Measurements from ENCODE around the gene MITD1. TPM values are rescaled to one million over a fixed set of nuclear protein-coding genes. Genes with fewer than 3 reads are reported as not detected.

The MITD1 gene
- total RNA-seq, 1 experiment from 2014 or later = 19.1 TPM

DNA sequence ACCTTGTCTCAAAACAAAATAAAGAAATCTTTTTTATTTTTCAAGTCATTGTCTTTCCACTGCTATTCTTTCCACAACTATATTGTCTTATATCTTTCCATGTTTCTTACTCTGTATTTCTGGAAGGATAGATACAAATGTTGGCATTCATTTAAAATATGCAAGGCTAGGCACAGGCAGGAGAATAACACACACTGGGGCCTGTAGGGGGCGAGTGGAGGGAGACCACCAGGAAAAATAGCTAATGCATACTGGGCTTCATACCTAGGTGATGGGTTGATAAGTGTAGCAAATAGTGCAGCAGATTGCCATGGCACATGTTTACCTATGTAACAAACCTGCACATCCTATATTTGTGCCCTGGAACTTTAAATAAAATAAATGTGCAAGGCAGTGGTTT is 9.7 kb upstream of the MITD1 start:
- intact Hi-C loops (cut with micrococcal nuclease) = no loop called here
- Mint-ChIP-seq H3K4me3 (ENCODE audit: unreplicated experiment) (no peak overlapping the region), H3K9me3 (ENCODE audit: unreplicated experiment) (no peaks in the 10 kb centered on the region), H3K27ac (ENCODE audit: low read depth, unreplicated experiment) (no peak overlapping the region), H3K4me1 (ENCODE audit: insufficient read depth, unreplicated experiment) (peaks cover 6% of the 10 kb centered on the region), H3K27me3 (ENCODE audit: insufficient read depth, unreplicated experiment) (no peaks in the 10 kb centered on the region), H3K36me3 (ENCODE audit: insufficient read depth, unreplicated experiment) (peaks cover 80% of the 10 kb centered on the region)
- ChIA-PET POLR2A (no interaction called here), CTCF (no interaction called here)
- DNase-seq (ENCODE audit: unreplicated experiment) = no peak
- TF ChIP-seq, protein P1, sequence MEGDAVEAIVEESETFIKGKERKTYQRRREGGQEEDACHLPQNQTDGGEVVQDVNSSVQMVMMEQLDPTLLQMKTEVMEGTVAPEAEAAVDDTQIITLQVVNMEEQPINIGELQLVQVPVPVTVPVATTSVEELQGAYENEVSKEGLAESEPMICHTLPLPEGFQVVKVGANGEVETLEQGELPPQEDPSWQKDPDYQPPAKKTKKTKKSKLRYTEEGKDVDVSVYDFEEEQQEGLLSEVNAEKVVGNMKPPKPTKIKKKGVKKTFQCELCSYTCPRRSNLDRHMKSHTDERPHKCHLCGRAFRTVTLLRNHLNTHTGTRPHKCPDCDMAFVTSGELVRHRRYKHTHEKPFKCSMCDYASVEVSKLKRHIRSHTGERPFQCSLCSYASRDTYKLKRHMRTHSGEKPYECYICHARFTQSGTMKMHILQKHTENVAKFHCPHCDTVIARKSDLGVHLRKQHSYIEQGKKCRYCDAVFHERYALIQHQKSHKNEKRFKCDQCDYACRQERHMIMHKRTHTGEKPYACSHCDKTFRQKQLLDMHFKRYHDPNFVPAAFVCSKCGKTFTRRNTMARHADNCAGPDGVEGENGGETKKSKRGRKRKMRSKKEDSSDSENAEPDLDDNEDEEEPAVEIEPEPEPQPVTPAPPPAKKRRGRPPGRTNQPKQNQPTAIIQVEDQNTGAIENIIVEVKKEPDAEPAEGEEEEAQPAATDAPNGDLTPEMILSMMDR (IDR thresholded peaks at IDR 0.05; ENCODE audit: unreplicated experiment) = no peak
- BruUV-seq (replicated peaks) = no TSS peak

DNA sequence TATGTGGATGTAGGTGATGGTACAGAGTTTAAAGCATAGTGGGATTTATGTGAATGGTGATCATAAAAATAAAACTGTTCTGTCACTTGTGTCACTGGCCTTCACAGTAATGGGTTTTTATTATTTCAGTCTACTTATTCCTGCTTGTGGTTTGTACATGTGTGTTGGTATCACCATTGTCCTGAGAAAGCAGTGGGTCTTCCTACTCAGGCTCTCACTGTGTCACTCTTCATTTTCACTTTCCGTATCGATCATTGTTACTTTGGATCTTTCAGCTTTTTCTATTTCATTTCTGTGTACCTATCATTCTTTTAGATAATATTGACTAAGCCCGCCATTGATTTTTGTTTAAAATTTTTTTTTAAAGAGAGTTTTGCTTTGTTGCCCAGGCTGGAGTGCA is 7.5 kb upstream of the MITD1 start:
- ChIA-PET CTCF (no interaction called here), POLR2A (interaction anchor here (3.1 kb wide), 1 partner anchor 148 kb away, joined by 14 read pairs; the partner anchor contains the start of genes EIF5B and TXNDC9)
- peaks cover 6% of the 10 kb centered on the region for H3K4me1 Mint-ChIP-seq (ENCODE audit: insufficient read depth, unreplicated experiment)
- no peaks in the 10 kb centered on the region for H3K27me3 Mint-ChIP-seq (ENCODE audit: insufficient read depth, unreplicated experiment)
- no peaks in the 10 kb centered on the region for H3K9me3 Mint-ChIP-seq (ENCODE audit: unreplicated experiment)
- no TSS peak for BruUV-seq (replicated peaks)
- TF ChIP-seq, protein P1 (IDR thresholded peaks at IDR 0.05; ENCODE audit: unreplicated experiment) = no peak
- H3K27ac Mint-ChIP-seq (ENCODE audit: low read depth, unreplicated experiment) = no peak overlapping the region
- intact Hi-C loops (cut with micrococcal nuclease) = no loop called here
- peaks cover 60% of the 10 kb centered on the region for H3K36me3 Mint-ChIP-seq (ENCODE audit: insufficient read depth, unreplicated experiment)
- DNase-seq (ENCODE audit: unreplicated experiment) = no peak
- no peak overlapping the region for H3K4me3 Mint-ChIP-seq (ENCODE audit: unreplicated experiment)

DNA sequence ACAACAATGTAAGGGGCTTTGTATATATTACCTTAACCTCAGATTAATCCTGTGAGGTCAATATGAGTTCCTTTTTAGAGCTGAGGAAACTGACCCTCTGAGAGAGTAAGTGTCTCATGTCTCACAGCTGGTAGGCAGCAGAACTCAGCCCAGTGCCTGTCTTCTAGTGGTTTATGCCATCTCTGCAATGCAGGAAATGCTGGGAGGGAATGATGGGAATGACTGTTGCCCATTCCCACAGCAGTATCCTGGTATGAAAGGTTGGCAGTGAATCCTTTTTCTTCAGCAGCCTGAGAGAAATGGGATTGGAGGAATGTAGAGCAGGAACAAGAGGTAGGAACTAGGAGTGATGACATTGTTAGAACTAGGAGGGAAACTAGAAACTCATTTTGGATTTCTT is 6.2 kb upstream of the MITD1 start:
- Mint-ChIP-seq H3K4me3 (ENCODE audit: unreplicated experiment) (no peak overlapping the region), H3K4me1 (ENCODE audit: insufficient read depth, unreplicated experiment) (peaks cover 14% of the 10 kb centered on the region), H3K27me3 (ENCODE audit: insufficient read depth, unreplicated experiment) (no peaks in the 10 kb centered on the region), H3K9me3 (ENCODE audit: unreplicated experiment) (no peaks in the 10 kb centered on the region), H3K36me3 (ENCODE audit: insufficient read depth, unreplicated experiment) (peaks cover 46% of the 10 kb centered on the region), H3K27ac (ENCODE audit: low read depth, unreplicated experiment) (no peak overlapping the region)
- BruUV-seq (replicated peaks) = no TSS peak
- intact Hi-C loops (cut with micrococcal nuclease) = no loop called here
- CTCF ChIA-PET = interaction anchor here (0.5 kb wide), 1 partner anchor 65 kb away, joined by 4 read pairs; no protein-coding TSS in a partner anchor
- POLR2A ChIA-PET = no interaction called here
- TF ChIP-seq, protein P1 (IDR thresholded peaks at IDR 0.05; ENCODE audit: unreplicated experiment) = no peak
- DNase-seq (ENCODE audit: unreplicated experiment) = no peak

DNA sequence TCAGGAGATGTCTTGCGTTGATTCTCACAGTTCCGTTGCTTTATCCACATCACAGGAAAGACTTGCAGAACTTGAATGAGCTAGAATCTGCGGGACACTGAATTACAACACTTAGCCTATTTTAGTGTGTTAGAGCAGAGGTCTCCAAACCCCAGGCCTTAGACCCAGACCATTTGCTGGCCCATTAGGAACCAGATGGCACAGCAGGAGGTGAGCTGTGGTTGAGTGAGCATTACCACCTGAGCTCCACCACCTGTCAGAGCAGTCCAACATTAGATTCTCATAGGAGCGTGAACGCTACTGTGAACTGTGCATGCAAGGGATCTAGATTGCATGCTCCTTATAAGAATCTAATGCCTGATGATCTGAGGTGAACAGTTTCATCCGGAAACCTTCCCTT is 4.0 kb upstream of the MITD1 start:
- peaks cover 18% of the 10 kb centered on the region for H3K4me1 Mint-ChIP-seq (ENCODE audit: insufficient read depth, unreplicated experiment)
- H3K27me3 Mint-ChIP-seq (ENCODE audit: insufficient read depth, unreplicated experiment) = no peaks in the 10 kb centered on the region
- ChIA-PET CTCF (interaction anchor here (0.8 to 1.2 kb wide), 2 partner anchors 153 to 348 kb away, joined by 3 to 4 read pairs; partner anchors contain the start of gene EIF5B), POLR2A (interaction anchor here (2.5 kb wide), 1 partner anchor 151 kb away, joined by 10 read pairs; the partner anchor contains the start of gene TXNDC9)
- TF ChIP-seq, protein P1 (IDR thresholded peaks at IDR 0.05; ENCODE audit: unreplicated experiment) = no peak
- peaks cover 24% of the 10 kb centered on the region for H3K36me3 Mint-ChIP-seq (ENCODE audit: insufficient read depth, unreplicated experiment)
- intact Hi-C loops (cut with micrococcal nuclease) = no loop called here
- no TSS peak for BruUV-seq (replicated peaks)
- H3K4me3 Mint-ChIP-seq (ENCODE audit: unreplicated experiment) = no peak overlapping the region
- DNase-seq (ENCODE audit: unreplicated experiment) = no peak
- H3K27ac Mint-ChIP-seq (ENCODE audit: low read depth, unreplicated experiment) = no peak overlapping the region
- H3K9me3 Mint-ChIP-seq (ENCODE audit: unreplicated experiment) = no peaks in the 10 kb centered on the region

Measured in MCF 10A (cell line).